Type B pancreatic cell (in vitro differentiated cells): ENCODE data around the gene VAV2. TPM values are rescaled to one million over a fixed set of nuclear protein-coding genes. Genes with fewer than 3 reads are reported as not detected.

Source experiments
- DNase-seq: peaks from one replicate; pipeline ENCODE4 v3.0.0; 2021; ENCODE audit warnings: mixed read lengths; ENCODE audit not compliant: unreplicated experiment; ENCODE audit errors: extremely low spot score
- H3K27ac Mint-ChIP-seq: 2 replicates; pipeline ENCODE4 v1.8.0; 2021; ENCODE audit warnings: mild to moderate bottlenecking, mixed read lengths
- H3K27me3 Mint-ChIP-seq: 2 replicates; pipeline ENCODE4 v1.8.0; 2021; ENCODE audit warnings: mixed read lengths
- H3K36me3 Mint-ChIP-seq: 2 replicates; pipeline ENCODE4 v1.8.0; 2021; ENCODE audit warnings: mixed read lengths
- H3K4me1 Mint-ChIP-seq: one replicate; pipeline ENCODE4 v1.8.0; 2021; ENCODE audit warnings: mixed read lengths; ENCODE audit not compliant: unreplicated experiment
- H3K4me3 Mint-ChIP-seq: 2 replicates; pipeline ENCODE4 v1.8.0; 2021; ENCODE audit warnings: mild to moderate bottlenecking, mixed read lengths
- H3K9me3 Mint-ChIP-seq: 2 replicates; pipeline ENCODE4 v1.8.0; 2021; ENCODE audit warnings: mixed read lengths
- CTCF ChIP-seq: fragments of 200-600 bp; sonication (generic); conservative IDR thresholded peaks from 2 replicates; pipeline ENCODE4 v1.5.0; 2021; ENCODE audit warnings: antibody characterized with exemption, mild to moderate bottlenecking
- total RNA-seq: library from RNA; stranded (reverse); gene quantifications from 2 replicates; pipeline ENCODE4 v1.2.1, GENCODE V29; 2021; ENCODE audit warnings: low replicate concordance

Gene VAV2
- total RNA-seq, 1 donor from 2014 or later = 39.4 TPM

- DNase-seq = no peak
- peak overlapping the region; percentile 52 for H3K27ac Mint-ChIP-seq
- no peak overlapping the region for H3K4me3 Mint-ChIP-seq
- no peaks in the 10 kb centered on the region for H3K27me3 Mint-ChIP-seq
- no peaks in the 10 kb centered on the region for H3K36me3 Mint-ChIP-seq
- peaks cover 50% of the 10 kb centered on the region for H3K4me1 Mint-ChIP-seq
- TF ChIP-seq CTCF = no peak
- H3K9me3 Mint-ChIP-seq = no peaks in the 10 kb centered on the region
These were observed 107.0 kb downstream of the VAV2 start for GRCh38 chr9:133884907-133885744.

- DNase-seq = no peak
- Mint-ChIP-seq H3K9me3 (no peaks in the 10 kb centered on the region), H3K4me3 (peak overlapping the region; percentile 31), H3K4me1 (peaks cover 43% of the 10 kb centered on the region), H3K36me3 (no peaks in the 10 kb centered on the region), H3K27me3 (no peaks in the 10 kb centered on the region), H3K27ac (peak overlapping the region; percentile 70)
- TF ChIP-seq CTCF = no peak
These were observed 109.0 kb downstream of the VAV2 start for GRCh38 chr9:133882849-133883755.

- Mint-ChIP-seq H3K4me3 (peak overlapping the region; percentile 39), H3K27ac (peak overlapping the region; percentile 97), H3K27me3 (no peaks in the 10 kb centered on the region), H3K9me3 (no peaks in the 10 kb centered on the region), H3K4me1 (peaks cover 40% of the 10 kb centered on the region), H3K36me3 (no peaks in the 10 kb centered on the region)
- no peak for DNase-seq
- TF ChIP-seq CTCF = no peak
These were observed 110.3 kb downstream of the VAV2 start for GRCh38 chr9:133881671-133882381.

GRCh38 chr9:133880851-133881661 lies 111.1 kb downstream of the VAV2 start:
- Mint-ChIP-seq H3K27me3 (no peaks in the 10 kb centered on the region), H3K4me3 (peak overlapping the region; percentile 74), H3K27ac (peak overlapping the region; percentile 97), H3K4me1 (peaks cover 44% of the 10 kb centered on the region), H3K9me3 (no peaks in the 10 kb centered on the region), H3K36me3 (no peaks in the 10 kb centered on the region)
- no peak for TF ChIP-seq CTCF
- no peak for DNase-seq

- peaks cover 47% of the 10 kb centered on the region for H3K4me1 Mint-ChIP-seq
- no peak for TF ChIP-seq CTCF
- peak overlapping the region; percentile 67 for H3K27ac Mint-ChIP-seq
- no peaks in the 10 kb centered on the region for H3K36me3 Mint-ChIP-seq
- DNase-seq = no peak
- no peaks in the 10 kb centered on the region for H3K9me3 Mint-ChIP-seq
- no peak overlapping the region for H3K4me3 Mint-ChIP-seq
- H3K27me3 Mint-ChIP-seq = no peaks in the 10 kb centered on the region
These were observed 112.0 kb downstream of the VAV2 start for GRCh38 chr9:133880136-133880535.
